Duodenal mucosa (tissue), 2 donors: ENCODE results near the gene RAB27B.
"Not testable (repeated sequence)": the region's sequence is repeated elsewhere in the genome, so short reads cannot be mapped to it uniquely, and the experiment has no call there.

ENCODE experiments used
- H3K27ac ChIP-seq: one replicate; pipeline ENCODE4 v1.7.0; 2013; ENCODE audit warnings: low read depth, low read length
- H3K27me3 ChIP-seq, 2 donors: one replicate each; pipeline ENCODE4 v1.7.0; 2013; ENCODE audit warnings: low read length in 2 of 2, control low read depth in 1 of 2; ENCODE audit not compliant: insufficient read depth in 2 of 2, control insufficient read depth in 1 of 2
- H3K36me3 ChIP-seq, 2 donors: one replicate each; pipeline ENCODE4 v1.7.0; 2013; ENCODE audit warnings: low read length in 2 of 2, control low read depth in 1 of 2; ENCODE audit not compliant: insufficient read depth in 2 of 2, control insufficient read depth in 1 of 2
- H3K4me1 ChIP-seq, 2 donors: one replicate each; pipeline ENCODE4 v1.7.0; 2013; ENCODE audit warnings: low read length in 2 of 2, control low read depth in 1 of 2; ENCODE audit not compliant: insufficient read depth in 2 of 2, control insufficient read depth in 1 of 2
- H3K4me3 ChIP-seq, 2 donors: one replicate each; pipeline ENCODE4 v1.7.0; 2013; ENCODE audit warnings: low read length in 2 of 2, low read depth in 1 of 2
- H3K9ac ChIP-seq, 2 donors: one replicate each; pipeline ENCODE4 v1.7.0; 2013; ENCODE audit warnings: low read length in 2 of 2, low read depth in 1 of 2
- H3K9me3 ChIP-seq, 2 donors: one replicate each; pipeline ENCODE4 v1.7.0; 2013; ENCODE audit warnings: low read length in 2 of 2, control low read depth in 1 of 2; ENCODE audit not compliant: control insufficient read depth in 1 of 2

RAB27B gene

DNA sequence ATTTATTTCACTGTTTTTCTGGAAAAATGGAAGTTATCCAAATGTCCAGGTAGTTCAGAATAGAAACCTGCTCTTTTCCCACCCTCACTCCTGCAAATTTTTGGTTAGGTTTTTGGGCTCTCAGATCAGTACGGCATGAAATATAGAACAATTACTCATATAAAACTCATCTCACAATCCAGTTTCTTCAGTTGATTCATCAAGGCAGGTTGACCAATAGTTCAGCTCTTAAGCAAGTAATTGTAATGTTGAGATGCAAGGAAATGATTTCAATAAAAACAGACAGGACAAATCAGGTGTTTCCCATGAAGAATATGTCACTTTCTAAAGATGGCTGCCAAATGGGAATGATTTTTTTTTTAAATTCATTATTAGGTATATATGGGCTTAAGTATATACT is 2.0 kb downstream of the RAB27B start:
- Histone ChIP-seq H3K9me3 (no peaks in the 10 kb centered on the region), H3K27ac (no peak overlapping the region), H3K9ac (no peak overlapping the region)

DNA sequence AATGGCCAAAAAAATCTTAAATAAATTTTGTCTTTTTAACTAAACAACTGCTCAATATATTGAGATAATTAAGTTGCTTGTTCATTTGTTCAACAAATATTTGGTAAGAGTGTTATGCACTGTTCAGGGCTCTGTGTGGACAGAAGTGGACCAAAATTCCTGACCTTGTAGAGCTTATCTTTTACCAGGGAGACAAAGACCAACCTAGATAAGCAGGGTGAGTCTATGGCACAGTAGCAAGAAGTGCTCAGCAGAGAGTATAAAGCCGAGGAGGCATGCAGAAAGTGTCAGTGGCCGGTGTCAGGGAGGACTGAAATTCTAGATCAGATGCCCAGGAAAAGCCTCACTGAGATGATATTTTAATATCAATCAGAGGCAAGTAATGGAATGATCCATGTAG is 2.6 kb downstream of the RAB27B start:
- Histone ChIP-seq H3K27me3 (peaks cover 0 to 2% of the 10 kb centered on the region in 2 donors), H3K4me1 (peaks cover 11 to 28% of the 10 kb centered on the region in 2 donors), H3K9ac (no peak overlapping the region), H3K27ac (no peak overlapping the region), H3K9me3 (no peaks in the 10 kb centered on the region), H3K4me3 (no peak overlapping the region), H3K36me3 (no peaks in the 10 kb centered on the region)

More for the DNA sequence above, 2.0 kb downstream of the RAB27B start:
- Histone ChIP-seq H3K4me1 (peaks cover 11 to 28% of the 10 kb centered on the region in 2 donors), H3K36me3 (no peaks in the 10 kb centered on the region), H3K4me3 (peak overlapping the region in 1 of 2 donors; percentile 2), H3K27me3 (peaks cover 0 to 2% of the 10 kb centered on the region in 2 donors)

DNA sequence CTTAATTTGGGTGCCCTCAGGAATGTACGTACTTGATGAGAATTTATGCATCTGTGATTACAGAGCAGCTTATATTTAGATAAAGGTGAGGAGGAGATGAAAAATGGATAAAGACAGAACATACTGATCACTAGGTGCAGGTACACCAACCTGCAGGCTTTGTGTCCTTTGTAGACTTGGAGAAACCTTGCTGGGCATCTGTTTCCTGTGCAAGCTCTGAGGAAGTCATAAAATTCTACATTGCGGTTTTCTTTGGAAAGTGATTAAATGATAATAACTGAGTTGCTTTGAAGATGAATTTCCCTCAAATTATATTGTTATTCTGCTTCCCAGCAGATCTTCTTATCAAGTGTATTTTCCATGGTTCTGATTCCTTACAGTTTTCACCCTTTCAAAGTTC is 7.7 kb downstream of the RAB27B start:
- H3K9me3 ChIP-seq: no peaks in the 10 kb centered on the region

DNA sequence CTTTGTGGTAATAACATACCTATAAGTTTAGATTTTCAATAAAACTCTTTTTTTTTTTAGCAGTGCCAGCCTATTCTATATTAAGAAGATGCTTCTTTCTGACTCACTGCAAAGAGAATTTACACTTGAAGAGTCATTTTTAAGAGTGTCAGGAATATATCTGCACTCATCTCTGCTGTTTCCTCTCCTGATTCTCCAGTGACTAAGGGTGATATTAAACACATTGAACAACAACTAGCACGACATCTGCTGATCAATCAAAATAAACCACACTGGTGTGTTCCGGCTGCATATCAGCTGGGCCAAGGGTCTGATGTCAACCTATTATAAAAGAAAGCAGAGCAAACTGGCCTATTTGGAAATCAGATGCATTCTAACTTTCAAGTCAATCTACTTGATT is 15.0 kb downstream of the RAB27B start:
- Histone ChIP-seq H3K4me3 (no peak overlapping the region), H3K9me3 (no peaks in the 10 kb centered on the region), H3K27me3 (no peaks in the 10 kb centered on the region), H3K27ac (no peak overlapping the region), H3K9ac (no peak overlapping the region), H3K4me1 (no peaks in the 10 kb centered on the region), H3K36me3 (no peaks in the 10 kb centered on the region)

More for the DNA sequence above, 7.7 kb downstream of the RAB27B start:
- no peak overlapping the region for H3K27ac ChIP-seq
- no peaks in the 10 kb centered on the region for H3K27me3 ChIP-seq
- no peak overlapping the region for H3K9ac ChIP-seq
- H3K4me1 ChIP-seq: peaks cover 0 to 1% of the 10 kb centered on the region in 2 donors
- H3K36me3 ChIP-seq: no peaks in the 10 kb centered on the region
- no peak overlapping the region for H3K4me3 ChIP-seq

DNA sequence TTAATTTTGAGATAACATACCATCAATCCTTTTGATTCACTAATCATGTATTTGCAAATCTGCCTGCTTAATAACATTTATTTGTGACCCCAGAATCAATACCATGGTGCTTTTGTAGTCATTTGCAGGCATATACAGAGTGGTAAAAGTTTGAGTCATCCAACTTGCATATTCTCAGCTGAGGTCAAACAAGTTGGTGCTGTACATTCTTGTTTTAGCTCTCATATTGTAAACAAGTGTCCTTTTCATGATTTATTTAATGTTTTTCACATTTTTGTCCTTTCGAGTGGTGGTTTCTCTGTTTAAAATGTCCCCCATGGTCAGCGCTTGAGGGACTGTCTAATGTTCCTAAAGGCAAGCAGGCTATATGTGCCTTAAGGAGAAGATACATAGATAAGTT is 17.5 kb downstream of the RAB27B start:
- H3K27me3 ChIP-seq: no peaks in the 10 kb centered on the region
- H3K9me3 ChIP-seq: no peaks in the 10 kb centered on the region
- H3K36me3 ChIP-seq: no peaks in the 10 kb centered on the region
- H3K9ac ChIP-seq: no peak overlapping the region
- H3K4me1 ChIP-seq: no peaks in the 10 kb centered on the region
- no peak overlapping the region for H3K27ac ChIP-seq
- H3K4me3 ChIP-seq: no peak overlapping the region

DNA sequence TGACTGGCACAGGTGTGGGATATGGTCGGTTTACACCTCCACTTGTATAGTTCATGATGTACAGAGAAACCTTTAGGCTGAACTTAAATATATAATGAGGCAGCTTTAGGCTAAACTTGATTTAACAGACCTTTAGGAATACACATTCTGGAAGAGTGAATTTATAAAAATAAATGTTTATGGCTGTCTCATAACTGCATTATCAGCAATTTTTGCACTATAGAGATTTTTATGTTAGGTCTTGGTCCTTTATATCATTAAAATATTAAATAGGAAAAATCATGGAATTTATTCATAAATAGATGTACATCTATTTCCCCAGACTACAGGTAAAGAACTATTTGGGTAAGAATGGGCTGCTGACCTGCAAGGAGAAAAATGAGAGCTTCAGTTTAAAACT is 19.8 kb downstream of the RAB27B start:
- no peaks in the 10 kb centered on the region for H3K4me1 ChIP-seq
- no peaks in the 10 kb centered on the region for H3K36me3 ChIP-seq
- no peaks in the 10 kb centered on the region for H3K9me3 ChIP-seq
- H3K4me3 ChIP-seq: no peak overlapping the region
- H3K9ac ChIP-seq: no peak overlapping the region
- H3K27me3 ChIP-seq: no peaks in the 10 kb centered on the region
- no peak overlapping the region for H3K27ac ChIP-seq

DNA sequence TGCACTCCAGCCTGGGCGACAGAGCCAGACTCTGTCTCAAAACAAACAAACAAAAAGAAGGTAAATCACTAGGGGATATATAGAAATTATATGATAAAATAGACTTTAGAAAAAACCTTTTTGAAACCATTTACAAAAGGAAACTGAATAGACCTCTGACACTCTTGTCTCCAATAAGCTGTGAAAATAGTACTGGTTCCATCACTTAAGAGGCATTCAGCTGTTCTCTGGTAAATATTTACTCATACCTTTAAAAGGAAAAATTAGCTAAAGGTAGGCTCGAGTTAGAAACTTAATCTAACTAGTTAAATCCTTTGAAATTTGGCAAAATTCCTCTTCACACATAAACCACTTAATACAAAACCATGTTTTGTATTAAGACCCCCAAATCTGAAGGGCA is 21.4 kb downstream of the RAB27B start:
- no peaks in the 10 kb centered on the region for H3K36me3 ChIP-seq
- H3K9ac ChIP-seq: no peak overlapping the region
- no peak overlapping the region for H3K4me3 ChIP-seq
- H3K27ac ChIP-seq: no peak overlapping the region
- H3K27me3 ChIP-seq: no peaks in the 10 kb centered on the region
- no peaks in the 10 kb centered on the region for H3K9me3 ChIP-seq
- no peaks in the 10 kb centered on the region for H3K4me1 ChIP-seq

DNA sequence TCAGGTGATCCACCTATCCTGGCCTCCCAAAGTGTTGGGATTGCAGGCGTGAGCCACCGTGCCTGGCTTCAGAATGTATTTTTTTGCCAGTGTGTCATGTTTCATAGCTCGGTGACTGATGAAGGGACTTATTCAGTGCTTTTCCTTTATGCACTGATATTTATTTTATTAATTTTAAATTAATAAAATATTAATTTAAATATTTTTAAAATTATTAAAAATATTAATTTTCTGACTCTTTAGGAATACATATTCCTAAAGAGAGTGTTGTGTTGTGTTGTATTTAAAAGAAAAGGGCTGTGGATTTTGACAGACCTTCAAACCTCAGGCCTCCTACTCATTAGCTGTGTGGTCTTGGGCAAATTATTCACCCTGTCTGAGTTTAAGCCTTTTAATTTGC is 22.3 kb downstream of the RAB27B start:
- Histone ChIP-seq H3K27me3 (no peaks in the 10 kb centered on the region), H3K27ac (no peak overlapping the region), H3K4me1 (no peaks in the 10 kb centered on the region), H3K4me3 (no peak overlapping the region), H3K9ac (no peak overlapping the region), H3K9me3 (no peaks in the 10 kb centered on the region), H3K36me3 (no peaks in the 10 kb centered on the region)

DNA sequence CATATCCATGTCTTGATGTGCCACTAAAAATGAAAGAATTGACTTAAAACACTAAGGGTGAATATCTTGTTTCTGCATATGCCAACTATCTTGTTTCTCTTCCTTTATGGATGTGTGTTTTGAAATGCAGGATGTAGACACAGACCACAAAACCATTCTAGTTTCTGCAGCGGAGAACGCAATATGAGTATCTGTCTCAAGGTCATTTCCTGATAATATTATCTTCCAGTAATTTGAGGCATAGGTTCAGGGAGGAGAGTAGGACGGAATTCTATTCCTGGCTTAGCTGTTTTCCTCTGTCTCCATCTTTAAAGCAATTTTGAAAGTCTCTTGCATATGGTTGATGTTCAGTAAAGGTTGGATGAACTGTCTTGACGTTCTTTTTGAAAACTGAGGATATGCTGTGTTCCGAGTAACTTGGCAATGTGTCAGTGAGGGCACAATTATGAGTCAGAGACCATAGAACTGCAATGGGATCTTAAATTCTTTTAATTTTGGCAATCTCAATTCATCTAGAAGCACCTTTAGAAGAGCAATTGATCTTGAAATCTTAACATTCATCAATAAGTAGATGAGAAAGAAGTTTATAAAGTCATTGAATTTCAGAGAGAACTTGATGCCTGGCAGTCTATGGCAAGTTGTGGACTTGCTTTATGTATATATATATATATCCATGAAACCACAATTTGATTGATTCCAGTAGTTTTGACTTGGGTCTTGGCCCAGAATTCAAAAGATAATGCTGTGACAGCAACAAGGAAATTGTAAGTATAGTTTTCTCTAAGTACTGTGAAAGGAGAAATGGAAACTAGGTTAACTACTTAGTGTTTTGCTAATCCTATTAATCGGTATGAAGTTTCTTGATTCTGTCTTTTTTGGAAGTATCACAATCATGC is 24.8 kb downstream of the RAB27B start:
- Histone ChIP-seq H3K36me3 (no peaks in the 10 kb centered on the region), H3K27ac (no peak overlapping the region), H3K4me3 (no peak overlapping the region), H3K9me3 (no peaks in the 10 kb centered on the region), H3K27me3 (no peaks in the 10 kb centered on the region), H3K4me1 (peaks cover 0 to 9% of the 10 kb centered on the region in 2 donors), H3K9ac (no peak overlapping the region)

DNA sequence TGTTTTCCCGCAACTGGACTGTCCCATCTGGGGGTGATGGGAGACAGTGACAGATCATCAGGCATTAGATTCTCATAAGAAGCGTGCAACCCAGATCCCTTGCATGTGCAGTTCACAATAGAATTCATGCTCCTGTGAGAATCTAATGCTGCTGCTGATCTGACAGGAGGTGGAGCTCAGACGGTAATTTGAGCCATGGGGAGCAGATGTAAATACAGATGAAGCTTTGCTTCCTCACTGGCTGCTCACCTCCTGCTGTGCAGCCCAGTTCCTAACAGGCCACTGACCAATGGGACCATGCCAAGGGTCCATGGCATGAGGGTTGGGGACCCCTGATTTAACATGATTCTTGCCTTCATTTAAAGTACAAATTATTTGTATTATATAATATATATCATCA is 26.8 kb downstream of the RAB27B start:
- not testable (repeated sequence) for H3K9ac ChIP-seq, H3K4me3 ChIP-seq

More for the DNA sequence above, 26.8 kb downstream of the RAB27B start:
- H3K36me3 ChIP-seq, H3K9me3 ChIP-seq, H3K27ac ChIP-seq, H3K27me3 ChIP-seq: not testable (repeated sequence)
- peaks cover 0 to 12% of the 10 kb centered on the region in 2 donors for H3K4me1 ChIP-seq
